Calu3 (cell line): ENCODE measurements around the gene BTBD8. TPM values are rescaled to one million over a fixed set of nuclear protein-coding genes. Genes with fewer than 3 reads are reported as not detected.

Experiments
- BruUV-seq: library from RNA; stranded (reverse); fragments of 400-500 nt; replicated peaks from 2 replicates; lab custom pipeline; 2021; lab: Mats Ljungman, UMichigan
- CTCF ChIA-PET: fragments of 300-600 bp; sonication (Branson Sonifier 250); formaldehyde crosslinking; loops from one replicate; lab custom pipeline; 2022; ENCODE audit warnings: antibody characterized with exemption; lab: Charles Lee
- DNase-seq: peaks from one replicate; pipeline ENCODE4 v3.0.0; 2022
- H3K27ac Mint-ChIP-seq: one replicate; pipeline ENCODE4 v1.8.0; 2022; ENCODE audit warnings: mixed read lengths; ENCODE audit not compliant: unreplicated experiment
- H3K27me3 Mint-ChIP-seq: one replicate; pipeline ENCODE4 v1.8.0; 2022; ENCODE audit warnings: mixed read lengths; ENCODE audit not compliant: unreplicated experiment
- H3K36me3 Mint-ChIP-seq: one replicate; pipeline ENCODE4 v1.8.0; 2022; ENCODE audit warnings: mild to moderate bottlenecking, moderate library complexity, mixed read lengths; ENCODE audit not compliant: insufficient read depth, unreplicated experiment
- H3K4me1 Mint-ChIP-seq: one replicate; pipeline ENCODE4 v1.8.0; 2022; ENCODE audit warnings: mild to moderate bottlenecking, low read depth, mixed read lengths; ENCODE audit not compliant: unreplicated experiment
- H3K4me3 Mint-ChIP-seq: one replicate; pipeline ENCODE4 v1.8.0; 2022; ENCODE audit warnings: mild to moderate bottlenecking, low read depth, moderate library complexity, mixed read lengths; ENCODE audit not compliant: unreplicated experiment
- H3K9me3 Mint-ChIP-seq: one replicate; pipeline ENCODE4 v1.8.0; 2022; ENCODE audit warnings: low read depth, mixed read lengths; ENCODE audit not compliant: unreplicated experiment
- intact Hi-C: fragments of 100-400 bp; cut with micrococcal nuclease; formaldehyde crosslinking; loops from one replicate; pipeline ENCODE4 v1.10.0; 2022; ENCODE audit not compliant: unreplicated experiment
- total RNA-seq: library from RNA; stranded (reverse); gene quantifications from 2 replicates; pipeline ENCODE4 v1.2.3, GENCODE V29; 2022
- TF ChIP-seq, protein P1 (sequence below): fragments of 200-600 bp; IDR thresholded peaks from one replicate; pipeline ENCODE4 v1.8.0; 2022; ENCODE audit warnings: antibody characterized with exemption; ENCODE audit not compliant: unreplicated experiment

The BTBD8 gene
- total RNA-seq, 1 experiment from 2014 or later = 4.0 TPM

DNA sequence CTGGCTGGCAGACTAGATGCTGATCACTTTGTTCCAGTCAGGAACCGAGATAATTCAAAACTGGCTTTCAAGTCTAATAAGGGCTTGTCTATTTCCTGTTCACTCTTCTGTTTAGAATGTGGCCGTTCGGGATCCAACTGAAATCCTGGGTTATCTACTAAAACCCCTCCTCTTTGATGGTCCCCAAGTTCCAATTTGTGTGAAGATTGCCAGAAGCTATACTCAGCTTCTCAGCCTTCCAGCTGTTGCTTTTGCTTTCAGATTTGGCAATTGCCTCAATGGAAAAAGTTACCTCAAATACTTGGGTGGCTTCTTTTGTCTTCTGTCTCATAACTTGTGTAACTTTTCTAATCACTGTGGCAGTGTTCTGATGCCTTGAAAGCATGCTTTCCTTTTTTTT, 43.7 kb downstream of the BTBD8 start:
- no peaks in the 10 kb centered on the region for H3K4me1 Mint-ChIP-seq
- intact Hi-C loops = no loop called here
- BruUV-seq = no TSS peak
- no peak overlapping the region for H3K27ac Mint-ChIP-seq
- no peaks in the 10 kb centered on the region for H3K9me3 Mint-ChIP-seq
- TF ChIP-seq, protein P1, sequence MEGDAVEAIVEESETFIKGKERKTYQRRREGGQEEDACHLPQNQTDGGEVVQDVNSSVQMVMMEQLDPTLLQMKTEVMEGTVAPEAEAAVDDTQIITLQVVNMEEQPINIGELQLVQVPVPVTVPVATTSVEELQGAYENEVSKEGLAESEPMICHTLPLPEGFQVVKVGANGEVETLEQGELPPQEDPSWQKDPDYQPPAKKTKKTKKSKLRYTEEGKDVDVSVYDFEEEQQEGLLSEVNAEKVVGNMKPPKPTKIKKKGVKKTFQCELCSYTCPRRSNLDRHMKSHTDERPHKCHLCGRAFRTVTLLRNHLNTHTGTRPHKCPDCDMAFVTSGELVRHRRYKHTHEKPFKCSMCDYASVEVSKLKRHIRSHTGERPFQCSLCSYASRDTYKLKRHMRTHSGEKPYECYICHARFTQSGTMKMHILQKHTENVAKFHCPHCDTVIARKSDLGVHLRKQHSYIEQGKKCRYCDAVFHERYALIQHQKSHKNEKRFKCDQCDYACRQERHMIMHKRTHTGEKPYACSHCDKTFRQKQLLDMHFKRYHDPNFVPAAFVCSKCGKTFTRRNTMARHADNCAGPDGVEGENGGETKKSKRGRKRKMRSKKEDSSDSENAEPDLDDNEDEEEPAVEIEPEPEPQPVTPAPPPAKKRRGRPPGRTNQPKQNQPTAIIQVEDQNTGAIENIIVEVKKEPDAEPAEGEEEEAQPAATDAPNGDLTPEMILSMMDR = no peak
- CTCF ChIA-PET = interaction anchor here (0.8 kb wide), 1 partner anchor 28 kb away, joined by 3 read pairs; no protein-coding TSS in a partner anchor
- no peaks in the 10 kb centered on the region for H3K36me3 Mint-ChIP-seq
- no peak for DNase-seq
- H3K4me3 Mint-ChIP-seq = no peak overlapping the region
- no peaks in the 10 kb centered on the region for H3K27me3 Mint-ChIP-seq

DNA sequence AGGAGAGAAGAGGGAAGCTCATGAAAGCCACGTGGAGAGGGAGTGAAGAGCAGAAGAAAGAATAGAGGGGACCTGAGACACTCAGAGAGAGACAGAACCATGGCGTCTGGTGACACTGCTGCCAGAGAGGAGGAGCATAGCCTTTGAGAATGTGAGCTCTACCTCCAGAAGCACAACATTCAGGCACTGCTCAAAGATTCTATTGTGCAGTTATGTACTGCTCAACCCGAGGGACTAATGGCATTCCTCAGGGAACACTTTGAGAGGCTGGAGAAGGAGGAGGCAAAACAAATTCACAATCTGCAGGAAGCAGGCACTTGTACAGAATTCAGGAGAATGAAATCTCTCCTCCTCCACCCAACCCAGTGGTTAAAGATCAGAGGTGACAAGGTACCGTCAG, 45.1 kb downstream of the BTBD8 start:
- CTCF ChIA-PET = no interaction called here
- TF ChIP-seq, protein P1 = no peak
- no peaks in the 10 kb centered on the region for H3K9me3 Mint-ChIP-seq
- DNase-seq = no peak
- no peak overlapping the region for H3K27ac Mint-ChIP-seq
- H3K4me1 Mint-ChIP-seq = no peaks in the 10 kb centered on the region
- intact Hi-C loops = no loop called here
- H3K36me3 Mint-ChIP-seq = no peaks in the 10 kb centered on the region
- H3K4me3 Mint-ChIP-seq = no peak overlapping the region
- BruUV-seq = no TSS peak
- no peaks in the 10 kb centered on the region for H3K27me3 Mint-ChIP-seq

DNA sequence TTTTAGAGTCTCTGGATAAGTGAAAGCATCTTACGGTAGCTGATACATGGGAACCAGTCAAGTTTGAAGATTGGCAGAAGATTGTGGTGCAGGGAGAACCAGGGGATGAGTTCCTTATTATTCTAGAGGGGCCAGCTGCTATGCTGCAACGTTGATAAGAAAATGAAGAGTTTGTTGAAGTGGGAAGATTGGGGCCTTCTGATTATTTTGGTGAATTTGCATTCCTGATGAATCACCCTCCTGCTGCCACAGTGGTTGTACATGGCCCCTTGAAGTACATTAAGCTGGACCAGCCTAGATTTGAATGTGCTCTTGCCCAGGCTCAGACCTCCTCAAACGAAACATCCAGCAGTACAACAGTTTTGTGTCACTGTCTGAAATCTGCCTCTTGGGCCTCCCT, 45.9 kb downstream of the BTBD8 start:
- TF ChIP-seq, protein P1 = no peak
- Mint-ChIP-seq H3K4me3 (no peak overlapping the region), H3K27ac (no peak overlapping the region), H3K36me3 (no peaks in the 10 kb centered on the region), H3K9me3 (no peaks in the 10 kb centered on the region), H3K4me1 (no peaks in the 10 kb centered on the region), H3K27me3 (no peaks in the 10 kb centered on the region)
- intact Hi-C loops = no loop called here
- CTCF ChIA-PET = no interaction called here
- DNase-seq = no peak
- no TSS peak for BruUV-seq

DNA sequence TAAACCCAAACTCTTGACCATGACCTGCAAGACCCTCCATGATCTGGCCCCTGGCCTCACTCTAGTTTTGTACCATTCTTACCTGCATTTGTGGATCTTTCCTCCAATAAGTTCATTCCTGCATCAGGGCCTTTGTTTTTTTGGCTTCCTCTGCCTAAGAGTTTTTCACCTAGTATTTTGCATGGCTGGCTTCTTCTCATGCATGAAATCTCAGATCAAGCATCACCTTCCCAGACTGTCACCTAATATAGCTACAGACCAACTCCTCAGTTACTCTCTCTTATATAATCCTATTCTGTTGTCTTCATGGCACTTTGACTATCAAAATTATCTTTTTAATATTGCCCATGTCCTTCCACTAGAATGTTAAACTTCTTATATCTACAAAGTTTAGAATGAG, 54.2 kb downstream of the BTBD8 start:
- CTCF ChIA-PET = no interaction called here
- H3K4me3 Mint-ChIP-seq = no peak overlapping the region
- H3K36me3 Mint-ChIP-seq = no peaks in the 10 kb centered on the region
- TF ChIP-seq, protein P1 = no peak
- intact Hi-C loops = no loop called here
- H3K27me3 Mint-ChIP-seq = no peaks in the 10 kb centered on the region
- BruUV-seq = no TSS peak
- DNase-seq = no peak
- H3K4me1 Mint-ChIP-seq = no peaks in the 10 kb centered on the region
- no peaks in the 10 kb centered on the region for H3K9me3 Mint-ChIP-seq
- H3K27ac Mint-ChIP-seq = no peak overlapping the region

DNA sequence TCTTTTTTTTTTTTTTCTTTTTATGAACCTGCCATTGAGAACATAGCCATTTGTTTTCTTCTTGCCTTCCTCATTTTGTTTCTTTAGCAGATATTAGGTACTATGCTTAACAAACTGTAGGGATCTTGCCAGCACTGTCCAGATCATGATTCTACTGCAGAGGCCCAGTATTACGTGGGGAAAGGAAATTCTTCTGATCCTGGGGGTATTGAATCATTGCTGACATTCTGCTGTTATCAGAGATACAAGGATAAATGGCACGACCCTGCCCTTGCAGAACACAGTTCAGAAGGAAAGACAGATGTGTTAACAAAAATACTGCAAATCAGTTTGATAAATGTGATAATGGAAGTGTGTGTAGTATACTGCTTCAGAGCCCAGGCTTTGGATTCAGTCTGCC, 56.2 kb downstream of the BTBD8 start:
- CTCF ChIA-PET = no interaction called here
- TF ChIP-seq, protein P1 = no peak
- Mint-ChIP-seq H3K27me3 (no peaks in the 10 kb centered on the region), H3K9me3 (no peaks in the 10 kb centered on the region), H3K4me3 (no peak overlapping the region), H3K4me1 (no peaks in the 10 kb centered on the region), H3K36me3 (no peaks in the 10 kb centered on the region), H3K27ac (no peak overlapping the region)
- DNase-seq = no peak
- no TSS peak for BruUV-seq
- intact Hi-C loops = no loop called here
